CD4-positive, alpha-beta T cell (primary cell): ENCODE measurements around the gene GLDN. TPM values are rescaled to one million over a fixed set of nuclear protein-coding genes. Genes with fewer than 3 reads are reported as not detected.

ENCODE experiments used
- ATAC-seq: fragments of 200-7000 bp; cut with Tn5 transposase; one replicate; pipeline ENCODE4 v1.10.0; 2022; ENCODE audit warnings: mild to moderate bottlenecking; ENCODE audit not compliant: poor library complexity
- CTCF ChIA-PET: fragments of 350-600 bp; sonication (Branson Sonifier 250); formaldehyde crosslinking; loops from one replicate; lab custom pipeline; 2021; ENCODE audit warnings: antibody characterized with exemption, inconsistent platforms; lab: Charles Lee
- POLR2A ChIA-PET: fragments of 350-600 bp; sonication (Branson Sonifier 250); formaldehyde crosslinking; loops from one replicate; lab custom pipeline; 2021; ENCODE audit warnings: antibody characterized with exemption, inconsistent platforms; lab: Charles Lee
- DNase-seq, 14 experiments: peaks; one replicate each; pipeline ENCODE4 v3.0.0-alpha.2; 2013 to 2020; ENCODE audit warnings: mixed read lengths in 2 of 14
- H3K27ac ChIP-seq, 2 donors: one replicate each; pipeline versions ENCODE4 v1.5.1 to v1.7.0; 2013; ENCODE audit warnings: low read length in 2 of 2, low read depth in 1 of 2, mild to moderate bottlenecking in 1 of 2
- H3K27me3 ChIP-seq, 2 experiments: 1 replicate in 1 of 2; 2 replicates in 1 of 2; pipeline versions ENCODE4 v1.6.1 to v1.7.0; 2013; ENCODE audit warnings: low read length in 2 of 2, control low read depth in 1 of 2, mild to moderate bottlenecking in 1 of 2, moderate library complexity in 1 of 2; ENCODE audit not compliant: insufficient read depth in 2 of 2, control insufficient read depth in 1 of 2
- H3K36me3 ChIP-seq: one replicate; pipeline ENCODE4 v1.6.1; 2013; ENCODE audit warnings: low read length, control low read depth; ENCODE audit not compliant: insufficient read depth
- H3K4me1 ChIP-seq: one replicate; pipeline ENCODE4 v1.6.1; 2013; ENCODE audit warnings: low read length, control low read depth; ENCODE audit not compliant: insufficient read depth
- H3K4me3 ChIP-seq: one replicate; pipeline ENCODE4 v1.5.1; 2013; ENCODE audit warnings: mild to moderate bottlenecking, low read length, moderate library complexity
- H3K9me3 ChIP-seq, 2 experiments: 1 replicate in 1 of 2; 2 replicates in 1 of 2; pipeline versions ENCODE4 v1.6.1 to v1.7.0; 2013; ENCODE audit warnings: low read length in 2 of 2, mild to moderate bottlenecking in 2 of 2, control low read depth in 1 of 2, moderate library complexity in 1 of 2; ENCODE audit not compliant: control insufficient read depth in 1 of 2, insufficient read depth in 1 of 2
- H3K27ac Mint-ChIP-seq: one replicate; pipeline ENCODE4 v1.8.0; 2020; ENCODE audit warnings: mixed read lengths
- H3K27me3 Mint-ChIP-seq: one replicate; pipeline ENCODE4 v1.8.0; 2021; ENCODE audit warnings: mixed read lengths
- H3K36me3 Mint-ChIP-seq: one replicate; pipeline ENCODE4 v1.8.0; 2021; ENCODE audit warnings: low read depth, mixed read lengths
- H3K4me1 Mint-ChIP-seq: one replicate; pipeline ENCODE4 v1.8.0; 2021; ENCODE audit warnings: low read depth, mixed read lengths
- H3K4me3 Mint-ChIP-seq: one replicate; pipeline ENCODE4 v1.8.0; 2020; ENCODE audit warnings: mild to moderate bottlenecking, mixed read lengths
- H3K9me3 Mint-ChIP-seq: one replicate; pipeline ENCODE4 v1.8.0; 2020; ENCODE audit warnings: mixed read lengths
- intact Hi-C, 2 experiments: fragments of 100-400 bp; cut with DNase I in 1 of 2; cut with micrococcal nuclease in 1 of 2; formaldehyde crosslinking; loops; one replicate each; pipeline versions ENCODE4 v1.15.1 to v1.9.0; 2023 to 2025; cut with DNase I, micrococcal nuclease
- total RNA-seq, 174 experiments: library from RNA in 2 of 174; stranded (reverse) in 2 of 174; gene quantifications; one replicate each; pipeline ENCODE4 v1.2.3 and lab custom pipeline; 2021 to 2026
- TF ChIP-seq, protein P1 (sequence below): fragments of 200-600 bp; IDR thresholded peaks from one replicate; pipeline ENCODE4 v1.8.0; 2022; ENCODE audit warnings: antibody characterized with exemption, mild to moderate bottlenecking

GLDN gene
- total RNA-seq, 2 experiments from 2014 or later: not detected

DNA sequence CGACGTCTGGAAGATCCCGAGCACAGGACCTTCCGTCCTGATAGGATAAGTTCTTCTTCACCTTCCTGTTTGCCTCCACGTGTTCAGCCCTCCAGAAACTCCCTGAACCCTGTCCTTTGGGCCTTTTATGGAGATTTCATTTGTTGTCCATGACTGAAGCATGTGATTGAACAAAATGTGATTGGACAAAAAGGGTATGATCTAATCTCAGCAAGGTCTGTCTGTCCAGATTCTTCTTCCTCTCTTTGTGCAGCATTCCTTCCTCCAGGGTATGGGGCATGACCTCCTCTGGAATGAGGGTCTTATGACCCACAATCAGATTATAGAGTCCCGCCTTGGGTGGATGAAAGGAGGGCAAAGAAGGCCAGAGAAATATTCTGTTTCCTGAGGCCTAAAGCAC lies 3.0 kb upstream of the GLDN start, which contains the start of gene CYP19A1:
Gene CYP19A1, minus strand, starts transcription at position 101 of the 400 bp plus-strand sequence. CDS start 95,684 bp downstream, outside the sequence.
- intact Hi-C loops: no loop called here
- TF ChIP-seq, protein P1, sequence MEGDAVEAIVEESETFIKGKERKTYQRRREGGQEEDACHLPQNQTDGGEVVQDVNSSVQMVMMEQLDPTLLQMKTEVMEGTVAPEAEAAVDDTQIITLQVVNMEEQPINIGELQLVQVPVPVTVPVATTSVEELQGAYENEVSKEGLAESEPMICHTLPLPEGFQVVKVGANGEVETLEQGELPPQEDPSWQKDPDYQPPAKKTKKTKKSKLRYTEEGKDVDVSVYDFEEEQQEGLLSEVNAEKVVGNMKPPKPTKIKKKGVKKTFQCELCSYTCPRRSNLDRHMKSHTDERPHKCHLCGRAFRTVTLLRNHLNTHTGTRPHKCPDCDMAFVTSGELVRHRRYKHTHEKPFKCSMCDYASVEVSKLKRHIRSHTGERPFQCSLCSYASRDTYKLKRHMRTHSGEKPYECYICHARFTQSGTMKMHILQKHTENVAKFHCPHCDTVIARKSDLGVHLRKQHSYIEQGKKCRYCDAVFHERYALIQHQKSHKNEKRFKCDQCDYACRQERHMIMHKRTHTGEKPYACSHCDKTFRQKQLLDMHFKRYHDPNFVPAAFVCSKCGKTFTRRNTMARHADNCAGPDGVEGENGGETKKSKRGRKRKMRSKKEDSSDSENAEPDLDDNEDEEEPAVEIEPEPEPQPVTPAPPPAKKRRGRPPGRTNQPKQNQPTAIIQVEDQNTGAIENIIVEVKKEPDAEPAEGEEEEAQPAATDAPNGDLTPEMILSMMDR: no peak
- Histone ChIP-seq H3K4me3 (no peak within 1 kb of the TSS), H3K36me3 (no peaks in the 10 kb centered on the region), H3K4me1 (no peaks in the 10 kb centered on the region), H3K27ac (no peak within 1 kb of the TSS), H3K27me3 (peaks cover 8 to 14% of the 10 kb centered on the region in 2 experiments), H3K9me3 (peaks cover 0 to 7% of the 10 kb centered on the region in 2 experiments)
- H3K4me1 Mint-ChIP-seq: no peaks in the 10 kb centered on the region
- ATAC-seq (no peak), DNase-seq (no peak)
- H3K27ac Mint-ChIP-seq: no peak within 1 kb of the TSS
- POLR2A ChIA-PET: no interaction called here
- CTCF ChIA-PET: no interaction called here
- H3K9me3 Mint-ChIP-seq: no peaks in the 10 kb centered on the region
- no peak within 1 kb of the TSS for H3K4me3 Mint-ChIP-seq
- no peaks in the 10 kb centered on the region for H3K36me3 Mint-ChIP-seq
- peaks cover 35% of the 10 kb centered on the region for H3K27me3 Mint-ChIP-seq

DNA sequence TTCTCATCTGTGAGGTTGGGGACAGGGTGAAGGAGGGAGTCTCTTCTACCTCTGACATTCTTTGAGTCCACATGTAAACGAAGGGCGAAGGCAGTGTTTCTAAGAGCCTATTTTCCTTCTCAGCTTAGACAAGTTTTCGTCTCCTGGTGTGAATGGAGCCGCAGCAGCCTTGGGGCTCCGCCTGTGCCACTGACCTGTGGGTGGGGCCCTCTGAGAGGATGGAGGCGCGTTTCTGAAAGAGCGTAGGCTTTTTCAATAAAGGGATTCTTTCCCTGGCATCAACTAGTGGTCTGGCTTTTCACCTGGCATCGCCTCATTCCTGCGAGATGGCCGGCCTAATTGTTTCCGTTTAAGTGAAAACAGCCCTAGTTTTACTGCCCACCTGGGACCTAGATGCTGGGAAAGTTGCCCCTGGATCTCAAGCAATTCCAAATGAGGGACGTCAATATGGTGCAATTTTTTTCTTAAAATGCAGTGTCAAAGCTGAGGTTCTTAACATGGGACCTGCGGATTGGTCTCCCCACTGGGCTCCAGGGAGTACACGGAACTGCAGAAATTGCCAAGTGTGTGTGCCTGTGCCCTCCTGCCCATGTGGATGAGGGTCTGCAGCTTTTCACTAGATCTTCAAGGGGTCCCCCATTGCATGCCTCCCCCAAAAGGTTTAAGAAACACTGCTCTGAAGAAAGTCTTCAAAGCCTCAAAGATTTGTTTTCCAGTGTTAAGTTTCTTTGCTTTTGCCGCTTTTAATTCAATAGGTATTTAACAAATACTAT lies 958 bp downstream of the GLDN start:
- H3K4me3 Mint-ChIP-seq: no peak overlapping the region
- no peak overlapping the region for H3K27ac Mint-ChIP-seq
- H3K27me3 ChIP-seq: peaks cover 11 to 14% of the 10 kb centered on the region in 2 experiments
- H3K27me3 Mint-ChIP-seq: peaks cover 44% of the 10 kb centered on the region
- no peak for DNase-seq
- H3K4me1 ChIP-seq: no peaks in the 10 kb centered on the region
- peaks cover 0 to 7% of the 10 kb centered on the region in 2 experiments for H3K9me3 ChIP-seq
- no peak overlapping the region for H3K4me3 ChIP-seq
- H3K36me3 Mint-ChIP-seq: no peaks in the 10 kb centered on the region
- H3K4me1 Mint-ChIP-seq: no peaks in the 10 kb centered on the region
- H3K36me3 ChIP-seq: no peaks in the 10 kb centered on the region
- no peak for ATAC-seq
- intact Hi-C loops: no loop called here
- TF ChIP-seq, protein P1: no peak
- no peaks in the 10 kb centered on the region for H3K9me3 Mint-ChIP-seq
- ChIA-PET POLR2A (no interaction called here), CTCF (no interaction called here)
- no peak overlapping the region for H3K27ac ChIP-seq

DNA sequence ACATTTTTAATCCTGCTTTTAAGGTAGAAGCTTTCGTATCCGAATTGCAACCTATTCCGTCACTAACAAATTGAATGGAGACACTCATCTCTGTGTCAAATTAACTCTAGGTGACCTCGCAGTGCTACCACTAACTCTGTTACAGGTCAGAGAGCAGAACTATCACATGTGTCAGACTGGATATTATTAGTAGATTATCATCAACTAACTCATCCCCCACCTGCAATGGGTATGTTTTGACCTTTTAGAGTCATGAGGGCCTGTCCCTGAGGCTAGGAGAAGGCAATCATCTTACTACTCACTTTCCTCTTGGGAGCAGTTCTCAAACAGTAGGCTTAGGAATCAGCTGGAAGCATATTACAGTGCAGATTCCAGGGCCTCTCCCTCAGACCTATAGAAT lies 2.0 kb downstream of the GLDN start:
- ATAC-seq: no peak
- no peaks in the 10 kb centered on the region for H3K4me1 ChIP-seq
- DNase-seq: no peak
- H3K36me3 ChIP-seq: no peaks in the 10 kb centered on the region
- no peaks in the 10 kb centered on the region for H3K4me1 Mint-ChIP-seq
- H3K36me3 Mint-ChIP-seq: no peaks in the 10 kb centered on the region
- H3K27me3 ChIP-seq: peaks cover 11 to 14% of the 10 kb centered on the region in 2 experiments
- CTCF ChIA-PET: no interaction called here
- intact Hi-C loops: no loop called here
- H3K27ac Mint-ChIP-seq: no peak overlapping the region
- no peaks in the 10 kb centered on the region for H3K9me3 Mint-ChIP-seq
- TF ChIP-seq, protein P1: no peak
- peaks cover 0 to 7% of the 10 kb centered on the region in 2 experiments for H3K9me3 ChIP-seq
- H3K4me3 Mint-ChIP-seq: no peak overlapping the region
- H3K27me3 Mint-ChIP-seq: peaks cover 41% of the 10 kb centered on the region
- H3K4me3 ChIP-seq: no peak overlapping the region
- POLR2A ChIA-PET: no interaction called here
- no peak overlapping the region for H3K27ac ChIP-seq
